Trophoblast cell (in vitro differentiated cells and primary cell): ENCODE measurements around the gene APOE.
A peak's percentile ranks its signal among the peaks of the same experiment; 100 is the strongest.
"Not testable (repeated sequence)": the region's sequence is repeated elsewhere in the genome, so short reads cannot be mapped to it uniquely, and the experiment has no call there.

Source experiments
- DNase-seq, 2 donors: peaks; one replicate each; pipeline ENCODE4 v3.0.0-alpha.2; 2016
- H2AFZ ChIP-seq: 2 replicates; pipeline ENCODE4 v1.6.1; 2013; ENCODE audit warnings: low read length, moderate library complexity, mild to moderate bottlenecking; ENCODE audit not compliant: insufficient read depth, poor library complexity
- H2AK5ac ChIP-seq: 2 replicates; pipeline ENCODE4 v1.6.1; 2013; ENCODE audit warnings: mild to moderate bottlenecking, low read length
- H2BK120ac ChIP-seq: 2 replicates; pipeline ENCODE4 v1.6.1; 2013; ENCODE audit warnings: low read length, mild to moderate bottlenecking, moderate library complexity; ENCODE audit not compliant: insufficient read depth, poor library complexity
- H2BK12ac ChIP-seq: 2 replicates; pipeline ENCODE4 v1.6.1; 2013; ENCODE audit warnings: mild to moderate bottlenecking, low read length, moderate library complexity
- H2BK5ac ChIP-seq: 2 replicates; pipeline ENCODE4 v1.6.1; 2013; ENCODE audit warnings: low read length, low read depth, moderate library complexity, mild to moderate bottlenecking; ENCODE audit not compliant: poor library complexity
- H3K14ac ChIP-seq: 2 replicates; pipeline ENCODE4 v1.6.1; 2013; ENCODE audit warnings: mild to moderate bottlenecking, low read length
- H3K18ac ChIP-seq: 2 replicates; pipeline ENCODE4 v1.6.1; 2013; ENCODE audit warnings: mild to moderate bottlenecking, low read length
- H3K23ac ChIP-seq: 2 replicates; pipeline ENCODE4 v1.6.1; 2013; ENCODE audit warnings: low read length
- H3K27ac ChIP-seq: 2 replicates; pipeline ENCODE4 v1.5.1; 2013; ENCODE audit warnings: low read depth, mild to moderate bottlenecking, inconsistent platforms, low read length, moderate library complexity
- H3K27me3 ChIP-seq: 2 replicates; pipeline ENCODE4 v1.6.1; 2013; ENCODE audit warnings: inconsistent platforms, mild to moderate bottlenecking, low read length, moderate library complexity; ENCODE audit not compliant: insufficient read depth
- H3K36me3 ChIP-seq, 2 experiments: 1 replicate in 1 of 2; 2 replicates in 1 of 2; pipeline ENCODE4 v1.6.1; 2013; ENCODE audit warnings: low read length in 2 of 2, mild to moderate bottlenecking in 2 of 2, moderate library complexity in 1 of 2; ENCODE audit not compliant: insufficient read depth in 2 of 2, control insufficient read depth in 1 of 2
- H3K4ac ChIP-seq: 2 replicates; pipeline ENCODE4 v1.6.1; 2013; ENCODE audit warnings: low read depth, mild to moderate bottlenecking, low read length, moderate library complexity
- H3K4me1 ChIP-seq, 2 experiments: 1 replicate in 1 of 2; 2 replicates in 1 of 2; pipeline ENCODE4 v1.6.1; 2013; ENCODE audit warnings: low read length in 2 of 2, mild to moderate bottlenecking in 2 of 2, moderate library complexity in 1 of 2; ENCODE audit not compliant: insufficient read depth in 2 of 2, control insufficient read depth in 1 of 2
- H3K4me2 ChIP-seq: 2 replicates; pipeline ENCODE4 v1.6.1; 2013; ENCODE audit warnings: inconsistent platforms, mild to moderate bottlenecking, low read length, moderate library complexity
- H3K4me3 ChIP-seq: 2 replicates; pipeline ENCODE4 v1.5.1; 2013; ENCODE audit warnings: mild to moderate bottlenecking, low read depth, low read length, inconsistent platforms
- H3K79me1 ChIP-seq: one replicate; pipeline ENCODE4 v1.6.1; 2013; ENCODE audit warnings: low read length
- H3K79me2 ChIP-seq: 2 replicates; pipeline ENCODE4 v1.6.1; 2013; ENCODE audit warnings: low read length, mild to moderate bottlenecking; ENCODE audit not compliant: control insufficient read depth, insufficient read depth, poor library complexity
- H3K9ac ChIP-seq: 2 replicates; pipeline ENCODE4 v1.6.1; 2013; ENCODE audit warnings: mild to moderate bottlenecking, low read length
- H3K9me3 ChIP-seq: 2 replicates; pipeline ENCODE4 v1.6.1; 2013; ENCODE audit warnings: low read depth, mild to moderate bottlenecking, control low read depth, inconsistent platforms, low read length; ENCODE audit not compliant: insufficient read depth
- H4K12ac ChIP-seq: 2 replicates; pipeline ENCODE4 v1.6.1; 2013; ENCODE audit warnings: low read depth, mild to moderate bottlenecking, low read length, moderate library complexity
- H4K8ac ChIP-seq: 2 replicates; pipeline ENCODE4 v1.6.1; 2013; ENCODE audit warnings: low read depth, mild to moderate bottlenecking, low read length, moderate library complexity
- H4K91ac ChIP-seq: one replicate; pipeline ENCODE4 v1.6.1; 2013; ENCODE audit warnings: low read depth, mild to moderate bottlenecking, low read length, moderate library complexity
- whole genome bisulfite sequencing: extraction: QIAGEN DNeasy Blood & Tissue Kit; methylation state at CpG from one replicate; pipeline ENCODE4 v1.1.7; 2013; ENCODE audit warnings: missing lambda C conversion rate; ENCODE audit not compliant: insufficient read length, insufficient coverage; ENCODE audit errors: extremely low coverage; 5-methylcytosine and 5-hydroxymethylcytosine counted together

Gene APOE

GRCh38 chr19:44925114-44925891 is 19.7 kb downstream of the APOE start:
- no peaks in the 10 kb centered on the region for H3K36me3 ChIP-seq
- no peak overlapping the region for H2AK5ac ChIP-seq
- no CpG with 5 or more reads among the region's 8 CpGs for WGBS

GRCh38 chr19:44926245-44927077 is 20.9 kb downstream of the APOE start:
- not testable (repeated sequence) for H3K23ac ChIP-seq, H2BK120ac ChIP-seq, H3K27ac ChIP-seq, H4K8ac ChIP-seq, H3K79me2 ChIP-seq, H3K4ac ChIP-seq, H2BK12ac ChIP-seq, H3K36me3 ChIP-seq, H2AK5ac ChIP-seq, H3K79me1 ChIP-seq, H2BK5ac ChIP-seq, H3K9ac ChIP-seq, DNase-seq, H4K91ac ChIP-seq, H3K27me3 ChIP-seq, H3K18ac ChIP-seq, H3K14ac ChIP-seq, H3K4me1 ChIP-seq, H3K9me3 ChIP-seq, H4K12ac ChIP-seq, H3K4me3 ChIP-seq
- no CpG with 5 or more reads among the region's 19 CpGs for WGBS
- H3K4me2 ChIP-seq = peak overlapping the region; percentile 58
- peak overlapping the region; percentile 66 for H2AFZ ChIP-seq

More at GRCh38 chr19:44925114-44925891, 19.7 kb downstream of the APOE start:
- Histone ChIP-seq H3K4me2 (no peak overlapping the region), H3K14ac (no peak overlapping the region), H3K4ac (no peak overlapping the region), H4K91ac (no peak overlapping the region), H3K4me3 (no peak overlapping the region), H3K79me2 (no peaks in the 10 kb centered on the region), H3K27me3 (no peaks in the 10 kb centered on the region), H4K8ac (no peak overlapping the region), H3K4me1 (no peaks in the 10 kb centered on the region), H2BK5ac (no peak overlapping the region), H2BK12ac (peak overlapping the region; percentile 57), H3K18ac (no peak overlapping the region), H3K27ac (no peak overlapping the region), H4K12ac (no peak overlapping the region), H3K23ac (no peak overlapping the region), H3K79me1 (peaks cover 4% of the 10 kb centered on the region), H3K9me3 (no peaks in the 10 kb centered on the region), H2AFZ (no peak overlapping the region), H2BK120ac (no peak overlapping the region), H3K9ac (no peak overlapping the region)
- peak in 1 of 2 donors; percentile 29 for DNase-seq

GRCh38 chr19:44927746-44928145 is 22.1 kb downstream of the APOE start:
- no peak overlapping the region for H2BK12ac ChIP-seq
- H3K4me3 ChIP-seq = no peak overlapping the region
- no peak overlapping the region for H4K12ac ChIP-seq
- H3K9ac ChIP-seq = no peak overlapping the region
- no peaks in the 10 kb centered on the region for H3K36me3 ChIP-seq
- H4K8ac ChIP-seq = no peak overlapping the region
- H3K14ac ChIP-seq = no peak overlapping the region
- no peaks in the 10 kb centered on the region for H3K79me2 ChIP-seq
- WGBS = no CpG with 5 or more reads among the region's 5 CpGs
- no peak overlapping the region for H3K4me2 ChIP-seq
- no peak overlapping the region for H3K18ac ChIP-seq
- no peak overlapping the region for H2BK5ac ChIP-seq
- no peak overlapping the region for H2AFZ ChIP-seq
- H3K27me3 ChIP-seq = no peaks in the 10 kb centered on the region
- H4K91ac ChIP-seq = peak overlapping the region; percentile 8
- no peak overlapping the region for H2AK5ac ChIP-seq
- H3K27ac ChIP-seq = no peak overlapping the region
- H3K9me3 ChIP-seq = no peaks in the 10 kb centered on the region
- H3K4ac ChIP-seq = no peak overlapping the region
- no peak overlapping the region for H3K23ac ChIP-seq
- H3K79me1 ChIP-seq = peaks cover 4% of the 10 kb centered on the region
- no peaks in the 10 kb centered on the region for H3K4me1 ChIP-seq
- DNase-seq = no peak
- H2BK120ac ChIP-seq = no peak overlapping the region

DNA sequence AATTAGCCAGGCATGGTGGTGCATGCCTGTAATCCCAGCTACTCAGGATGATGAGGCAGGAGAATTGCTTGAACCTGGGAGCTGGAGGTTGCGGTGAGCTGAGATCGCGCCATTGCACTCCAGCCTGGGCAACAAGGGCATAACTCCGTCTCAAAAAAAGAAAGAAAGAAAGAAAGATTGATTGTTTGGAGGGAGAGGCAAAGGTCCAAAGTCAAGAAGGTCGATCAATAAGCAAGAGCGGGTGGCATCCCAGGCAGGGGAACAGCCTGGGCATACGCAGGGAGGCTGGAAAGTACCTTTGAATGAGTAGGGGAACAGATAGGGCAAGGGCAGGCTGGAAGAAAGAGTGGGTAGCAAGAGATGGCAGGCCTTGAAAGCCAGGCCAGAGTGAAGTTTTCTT is 24.5 kb downstream of the APOE start:
- Histone ChIP-seq H3K18ac (no peak overlapping the region), H3K27me3 (no peaks in the 10 kb centered on the region), H2AFZ (no peak overlapping the region), H3K4ac (no peak overlapping the region), H3K23ac (no peak overlapping the region), H3K79me2 (no peaks in the 10 kb centered on the region), H4K12ac (no peak overlapping the region), H3K4me1 (no peaks in the 10 kb centered on the region), H2BK12ac (no peak overlapping the region), H4K8ac (no peak overlapping the region), H3K9me3 (no peaks in the 10 kb centered on the region), H4K91ac (no peak overlapping the region), H3K4me3 (no peak overlapping the region), H3K14ac (no peak overlapping the region), H3K4me2 (no peak overlapping the region), H2BK120ac (no peak overlapping the region), H2BK5ac (no peak overlapping the region), H3K27ac (no peak overlapping the region), H3K9ac (no peak overlapping the region), H3K79me1 (peaks cover 4% of the 10 kb centered on the region), H3K36me3 (no peaks in the 10 kb centered on the region), H2AK5ac (no peak overlapping the region)
- no peak for DNase-seq
- WGBS = no CpG with 5 or more reads among the region's 7 CpGs
